PC-3 (cell line): ENCODE measurements around the gene PDYN.

Experiments
- CTCF ChIP-seq: fragments of 300-600 bp; sonication (generic); conservative IDR thresholded peaks from 2 replicates; pipeline ENCODE4 v1.5.1; 2017; ENCODE audit warnings: antibody characterized with exemption, low read depth, mild to moderate bottlenecking, low read length
- EZH2phosphoT487 ChIP-seq: fragments of 300-600 bp; sonication (generic); IDR thresholded peaks from 2 replicates; pipeline ENCODE4 v1.6.1; 2018; ENCODE audit warnings: mild to moderate bottlenecking, antibody characterized with exemption, low read length, borderline replicate concordance

GRCh38 chr20:1934156-1934555 lies 59.7 kb downstream of the PDYN start:
- TF ChIP-seq CTCF: no peak
- no peak for TF ChIP-seq EZH2phosphoT487
